BJ (cell line): Measurements from ENCODE around the gene DDIAS. TPM values are rescaled to one million over a fixed set of nuclear protein-coding genes. Genes with fewer than 3 reads are reported as not detected.

Experiments
- polyA plus RNA-seq: library from polyadenylated mRNA; depleted of rRNA; stranded (reverse); fragments of >200 nt; gene quantifications from 2 replicates; pipeline ENCODE4 v1.2.3, GENCODE V29; 2011; rRNA removed

The DDIAS gene
- polyA plus RNA-seq, 1 experiment, result 2.7 TPM

Other genes starting within 250 kb of the DDIAS start
- not detected in 2 replicates for gene FAM181B, start 167.9 kb upstream of the DDIAS start, polyA plus RNA-seq
- 62.0 and 127 TPM in 2 replicates for gene PRCP, start 1.3 kb upstream of the DDIAS start, polyA plus RNA-seq
- 14.0 and 15.9 TPM in 2 replicates for gene RAB30, start 170.2 kb downstream of the DDIAS start, polyA plus RNA-seq